ENCODE measurements around the gene SAMD4A. TPM values are rescaled to one million over a fixed set of nuclear protein-coding genes. Genes with fewer than 3 reads are reported as not detected.

SAMD4A gene
- total and polyA plus RNA-seq, 2 of the 4 experiments (the other 2 are of a cell fraction): 22.9 to 38.2 TPM

DNA sequence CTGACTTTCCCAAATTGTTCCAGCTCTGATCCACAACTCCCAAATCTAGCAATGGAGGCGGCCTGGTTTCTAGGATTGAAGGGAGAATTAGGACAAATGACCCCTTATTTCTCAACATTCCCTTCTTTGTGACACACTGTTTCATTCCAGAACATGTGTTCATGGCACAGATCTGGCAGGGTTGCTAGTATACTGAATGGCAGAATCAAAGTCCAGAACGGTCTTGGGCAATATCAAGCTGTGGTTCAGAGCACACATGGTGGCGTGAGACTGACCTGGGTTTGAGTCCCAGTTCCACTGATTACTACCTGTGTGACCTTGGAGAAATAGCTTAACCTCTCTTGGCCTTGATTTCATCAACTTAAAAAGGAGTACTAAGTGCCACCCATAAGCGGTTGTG, 152.5 kb downstream of the SAMD4A start:
- peak overlapping the region; percentile 3 for H4K5ac ChIP-seq (ENCODE audit: low read depth, low read length)
- dilution Hi-C loops (cut with HindIII; ENCODE audit: low sequenced_read_pairs, unreplicated experiment): no loop called here
- ATAC-seq (ENCODE audit: low read depth) (no peak), DNase-seq (no peak)
- H3K27me3 ChIP-seq (ENCODE audit: control insufficient read depth, insufficient read depth, low read length): no peaks in the 10 kb centered on the region
- no peak overlapping the region for H3K56ac ChIP-seq (ENCODE audit: extremely low read depth, insufficient read depth, low read length)
- BruUV-seq (replicated peaks): no TSS peak
- no peaks in the 10 kb centered on the region for H3K9me3 ChIP-seq (ENCODE audit: control insufficient read depth, insufficient read depth, low read length)
- intact Hi-C loops (cut with micrococcal nuclease): no loop called here
- H2BK15ac ChIP-seq (ENCODE audit: low read depth, low read length): peak overlapping the region; percentile 76; the same call in 2 of the 3 replicates
- peak overlapping the region; percentile 53; the same call in 1 of the 2 replicates for H3K23ac ChIP-seq (ENCODE audit: low read depth, low read length)
- no peak overlapping the region for H2AFZ ChIP-seq (replicated peaks; ENCODE audit: low read length, poor library complexity)
- ChIA-PET CTCF (no interaction called here), POLR2A (ENCODE audit: unreplicated experiment) (no interaction called here)
- peak overlapping the region; percentile 11; the same call in 1 of the 2 replicates for H3K4ac ChIP-seq (ENCODE audit: low read depth, low read length)
- 100% methylated on average over 2 of the region's 4 CpGs; no CpG with 5 or more reads in 1 of the 2 experiments for WGBS, 2 experiments (ENCODE audit: extremely low coverage in 2 of 2, insufficient read length in 1 of 2)
- no peak overlapping the region for H2AK9ac ChIP-seq (replicated peaks; ENCODE audit: low read depth, low read length, poor library complexity)
- no peak overlapping the region for H2BK20ac ChIP-seq (ENCODE audit: low read depth, low read length)
- H3K9ac ChIP-seq (ENCODE audit: low read depth, low read length): no peak overlapping the region
- H3K4me3 ChIP-seq (ENCODE audit: insufficient read depth, low read depth, low read length): no peak overlapping the region
- no peak overlapping the region for H2BK5ac ChIP-seq (ENCODE audit: low read depth, low read length, poor library complexity, severe bottlenecking)
- H3K79me1 ChIP-seq (ENCODE audit: low read depth in 1 of 2, low read length in 2 of 2): peaks cover 57 to 90% of the 10 kb centered on the region in 2 experiments
- peaks cover 59% of the 10 kb centered on the region for H4K20me1 ChIP-seq (ENCODE audit: insufficient read depth, low read length)
- peak overlapping the region; percentile 62; the same call in 1 of the 2 replicates for H3K18ac ChIP-seq (ENCODE audit: low read depth, low read length)
- H3K14ac ChIP-seq (replicated peaks; ENCODE audit: low read depth, low read length): peak overlapping the region; percentile 80
- H4K91ac ChIP-seq (ENCODE audit: insufficient read depth, low read depth, low read length): 0 out of 2 replicates have a peak overlapping the region, but pooled peaks have one; percentile 14
- no peak overlapping the region for H3K4me2 ChIP-seq (ENCODE audit: low read depth, low read length)
- no peak overlapping the region for H4K8ac ChIP-seq (ENCODE audit: low read depth in 2 of 2, low read length in 2 of 2)
- no peaks in the 10 kb centered on the region; the same call in 1 of the 2 replicates for H3K36me3 ChIP-seq (ENCODE audit: control insufficient read depth, insufficient read depth, low read length)
- peaks cover 31% of the 10 kb centered on the region for H3K9me1 ChIP-seq (ENCODE audit: insufficient read depth, low read length)
- H2BK120ac ChIP-seq (ENCODE audit: low read depth, low read length): no peak overlapping the region
- H3K27ac ChIP-seq (ENCODE audit: insufficient read depth, low read length): peak overlapping the region; percentile 9; the same call in 1 of the 2 replicates
- peak; percentile 44; the same call in 1 of the 2 replicates for TF ChIP-seq CEBPB (IDR thresholded peaks at IDR 0.05; ENCODE audit: low read depth, low read length)
- no peak for TF ChIP-seq POLR2A (IDR thresholded peaks at IDR 0.05; ENCODE audit: low read depth, low read length)
- H3K4me1 ChIP-seq (ENCODE audit: control insufficient read depth, insufficient read depth, low read length): peaks cover 30% of the 10 kb centered on the region
- peak overlapping the region; percentile 41; the same call in 1 of the 2 replicates for H2AK5ac ChIP-seq (ENCODE audit: low read depth, low read length)
- in situ Hi-C loops (cut with MboI; ENCODE audit: low sequenced_read_pairs): no loop called here
